GF-D8 (cell line): ENCODE measurements around the gene CKAP4.

Experiments used
- DNase-seq: peaks from one replicate; lab custom pipeline; 2025; lab: John Stamatoyannopoulos, UW

Gene CKAP4

DNA sequence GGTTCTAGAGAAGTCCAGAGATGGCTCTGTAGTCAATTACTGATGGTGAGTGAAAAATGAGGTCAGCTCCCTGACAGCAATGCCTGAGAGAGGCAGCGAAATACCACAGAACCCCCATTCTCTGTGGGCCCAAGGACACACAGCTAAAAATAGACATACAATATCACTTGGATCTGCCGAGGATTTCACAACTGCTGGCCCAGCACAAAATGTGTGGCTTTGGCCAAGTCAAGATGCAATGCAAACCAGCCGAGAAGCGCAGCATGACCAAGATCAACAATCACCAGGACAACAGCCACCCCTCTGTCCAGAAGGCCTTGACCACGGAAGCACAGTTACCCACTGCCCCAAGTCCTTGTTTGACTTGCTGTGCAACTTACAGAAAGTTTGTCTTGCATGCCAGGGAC lies 52.2 kb downstream of the CKAP4 start:
- DNase-seq, result no peak

DNA sequence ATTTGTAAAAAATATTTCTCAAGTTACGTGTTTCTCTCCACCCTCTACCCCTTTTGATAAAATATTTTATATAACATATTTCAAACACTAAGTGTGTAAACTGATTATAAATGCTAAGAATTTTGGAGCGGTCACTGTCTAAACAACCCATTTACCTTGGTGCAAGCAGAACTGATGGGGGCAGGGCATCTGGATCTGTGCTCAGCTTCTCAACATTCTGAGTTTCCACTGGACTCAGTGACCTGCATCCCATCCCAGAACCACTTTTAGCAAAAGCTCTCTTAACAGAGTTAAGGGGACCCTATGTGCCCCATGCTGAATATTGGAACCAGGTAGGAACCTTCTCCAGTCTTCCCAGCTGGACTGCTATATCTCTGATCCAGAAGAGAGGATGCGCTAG lies 53.5 kb downstream of the CKAP4 start:
- no peak for DNase-seq

DNA sequence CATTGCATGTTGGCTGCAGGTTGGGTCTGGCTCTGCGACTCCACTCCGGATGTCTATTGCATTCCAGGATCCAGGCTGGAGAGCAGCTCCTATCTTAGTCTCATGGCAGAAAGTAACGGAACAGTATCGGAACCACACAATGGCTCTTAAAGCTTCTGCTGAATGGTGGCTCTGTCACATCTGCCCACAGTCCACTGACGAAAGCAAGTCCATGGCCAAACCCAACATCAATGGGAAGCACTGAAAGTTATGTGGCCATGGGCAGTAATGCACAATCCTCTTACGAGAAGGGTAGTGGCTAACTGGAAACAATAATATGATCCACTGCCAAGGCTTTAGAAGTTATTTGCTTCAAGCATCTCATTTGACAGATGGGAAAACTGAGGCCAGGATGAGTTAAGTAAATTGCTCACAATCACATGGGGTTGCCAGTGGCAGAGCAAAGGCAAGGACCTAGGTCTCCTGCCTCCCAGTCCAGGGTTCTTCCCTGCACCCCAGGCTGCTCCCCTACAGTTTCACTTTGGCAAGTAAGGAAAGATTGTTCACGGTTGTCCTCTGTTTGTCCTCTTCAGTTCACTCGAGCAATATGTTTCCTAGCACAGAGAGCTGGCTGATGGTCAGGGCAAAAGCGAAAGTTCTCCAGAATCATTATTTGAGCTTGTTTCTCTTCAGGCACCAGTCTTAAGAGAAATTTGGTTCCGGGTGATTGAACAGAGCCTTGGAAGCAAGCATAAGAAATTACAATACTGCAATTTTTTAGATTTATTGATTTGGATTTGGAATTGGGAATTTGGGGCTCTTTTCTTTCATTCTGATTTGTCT lies 54.2 kb downstream of the CKAP4 start:
- no peak for DNase-seq

GRCh38 chr12:106192659-106193393 lies 55.0 kb downstream of the CKAP4 start:
- no peak for DNase-seq

DNA sequence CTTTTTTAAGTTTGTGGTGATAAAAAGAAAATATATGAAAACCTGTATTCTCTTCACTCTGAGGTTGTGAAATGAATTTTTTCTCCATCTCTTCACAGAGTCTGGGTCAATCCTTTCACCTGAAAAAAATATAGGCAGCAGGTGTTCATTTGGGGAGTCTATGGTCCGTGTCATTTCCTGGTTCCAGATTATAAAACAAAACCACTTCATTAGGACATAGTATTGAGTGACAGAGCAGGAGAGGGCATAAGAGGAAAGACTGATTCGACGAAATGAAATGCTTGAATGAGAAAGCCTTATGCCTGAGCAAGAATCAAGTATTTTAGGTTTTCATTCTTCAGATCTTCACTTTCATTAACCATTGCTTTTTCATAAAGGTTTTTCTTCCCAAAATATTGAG lies 57.2 kb downstream of the CKAP4 start:
- no peak for DNase-seq

GRCh38 chr12:106189341-106189740 lies 58.5 kb downstream of the CKAP4 start:
- no peak for DNase-seq

- DNase-seq, result no peak
Observed at GRCh38 chr12:106188256-106188655, 59.6 kb downstream of the CKAP4 start.
